MM.1S (cell line): ENCODE results near the gene KSR2.

Source experiments
- DNase-seq: peaks from one replicate; pipeline ENCODE4 v3.0.0-alpha.2; 2015
- H2AFZ ChIP-seq: fragments of 300-600 bp; sonication (generic); 2 replicates; pipeline ENCODE4 v1.6.0; 2016; ENCODE audit warnings: antibody characterized with exemption, low read length
- H3F3A ChIP-seq: fragments of 300-600 bp; sonication (generic); 2 replicates; pipeline ENCODE4 v1.6.1; 2016; ENCODE audit warnings: mild to moderate bottlenecking, antibody characterized with exemption, low read length, moderate library complexity, mixed read lengths; ENCODE audit not compliant: insufficient read depth
- H3K27ac ChIP-seq: fragments of 300-600 bp; sonication (generic); 2 replicates; pipeline ENCODE4 v1.5.1; 2016; ENCODE audit warnings: mild to moderate bottlenecking, low read length
- H3K27me3 ChIP-seq: fragments of 300-600 bp; sonication (generic); replicated peaks from 2 replicates; pipeline ENCODE4 v1.6.0; 2016; ENCODE audit warnings: low read length; ENCODE audit not compliant: insufficient read depth
- H3K36me3 ChIP-seq: fragments of 300-600 bp; sonication (generic); replicated peaks from 2 replicates; pipeline ENCODE4 v1.6.1; 2016; ENCODE audit warnings: mild to moderate bottlenecking, low read length, mixed read lengths; ENCODE audit not compliant: insufficient read depth
- H3K4me1 ChIP-seq: fragments of 300-600 bp; sonication (generic); 2 replicates; pipeline ENCODE4 v1.6.1; 2016; ENCODE audit warnings: low read length, mixed read lengths
- H3K4me2 ChIP-seq: fragments of 300-600 bp; sonication (generic); 2 replicates; pipeline ENCODE4 v1.6.0; 2016; ENCODE audit warnings: low read depth, low read length
- H3K4me3 ChIP-seq: fragments of 300-600 bp; sonication (generic); 2 replicates; pipeline ENCODE4 v1.5.1; 2016; ENCODE audit warnings: low read length, mixed read lengths
- H3K79me2 ChIP-seq: fragments of 300-600 bp; sonication (generic); 2 replicates; pipeline ENCODE4 v1.6.1; 2016; ENCODE audit warnings: mixed run types, low read length, mixed read lengths
- H3K9ac ChIP-seq: fragments of 300-600 bp; sonication (generic); 2 replicates; pipeline ENCODE4 v1.6.1; 2016; ENCODE audit warnings: low read length, mixed read lengths
- H3K9me2 ChIP-seq: fragments of 300-600 bp; sonication (generic); replicated peaks from 2 replicates; pipeline ENCODE4 v1.6.1; 2016; ENCODE audit warnings: mild to moderate bottlenecking, low read length, mixed read lengths; ENCODE audit not compliant: insufficient read depth
- H3K9me3 ChIP-seq: fragments of 300-600 bp; sonication (generic); replicated peaks from 2 replicates; pipeline ENCODE4 v1.6.1; 2016; ENCODE audit warnings: mild to moderate bottlenecking, low read length, mixed read lengths; ENCODE audit not compliant: insufficient read depth
- H4K20me1 ChIP-seq: fragments of 300-600 bp; sonication (generic); 2 replicates; pipeline ENCODE4 v1.6.1; 2016; ENCODE audit warnings: mild to moderate bottlenecking, low read length, moderate library complexity, mixed read lengths; ENCODE audit not compliant: insufficient read depth
- CTCF ChIP-seq: fragments of 300-600 bp; sonication (generic); IDR thresholded peaks from 2 replicates; pipeline ENCODE4 v1.5.1; 2016; ENCODE audit warnings: antibody characterized with exemption, low read length, mixed read lengths
- EZH2 ChIP-seq: fragments of 300-600 bp; sonication (generic); optimal IDR thresholded peaks from 2 replicates; pipeline ENCODE3; 2017; ENCODE audit warnings: low read depth, mild to moderate bottlenecking, antibody characterized with exemption, low read length, mixed read lengths
- EZH2phosphoT487 ChIP-seq: fragments of 300-600 bp; sonication (generic); IDR thresholded peaks from 2 replicates; pipeline ENCODE4 v1.6.1; 2018; ENCODE audit warnings: antibody characterized with exemption, low read length

KSR2 gene

GRCh38 chr12:117921929-117922777, 46.6 kb downstream of the KSR2 start:
- no peaks in the 10 kb centered on the region for H3K27me3 ChIP-seq
- no peak overlapping the region for H3K27ac ChIP-seq
- no peaks in the 10 kb centered on the region for H3K36me3 ChIP-seq
- DNase-seq: no peak
- no peaks in the 10 kb centered on the region for H3F3A ChIP-seq
- H3K9me2 ChIP-seq: no peaks in the 10 kb centered on the region
- H3K9ac ChIP-seq: no peak overlapping the region
- H3K4me3 ChIP-seq: no peak overlapping the region
- no peaks in the 10 kb centered on the region for H4K20me1 ChIP-seq
- H3K9me3 ChIP-seq: no peaks in the 10 kb centered on the region
- no peak for TF ChIP-seq CTCF
- no peak for TF ChIP-seq EZH2phosphoT487
- TF ChIP-seq EZH2: no peak
- H2AFZ ChIP-seq: no peak overlapping the region
- no peaks in the 10 kb centered on the region for H3K4me1 ChIP-seq
- no peak overlapping the region for H3K4me2 ChIP-seq
- H3K79me2 ChIP-seq: no peaks in the 10 kb centered on the region

GRCh38 chr12:117919479-117919878, 49.3 kb downstream of the KSR2 start:
- H2AFZ ChIP-seq: no peak overlapping the region
- no peak overlapping the region for H3K4me3 ChIP-seq
- no peaks in the 10 kb centered on the region for H3F3A ChIP-seq
- H4K20me1 ChIP-seq: no peaks in the 10 kb centered on the region
- H3K27me3 ChIP-seq: no peaks in the 10 kb centered on the region
- no peaks in the 10 kb centered on the region for H3K79me2 ChIP-seq
- H3K4me1 ChIP-seq: no peaks in the 10 kb centered on the region
- no peak overlapping the region for H3K9ac ChIP-seq
- H3K9me3 ChIP-seq: no peaks in the 10 kb centered on the region
- H3K36me3 ChIP-seq: no peaks in the 10 kb centered on the region
- DNase-seq: no peak
- no peak overlapping the region for H3K27ac ChIP-seq
- no peak overlapping the region for H3K4me2 ChIP-seq
- TF ChIP-seq EZH2phosphoT487 (no peak), EZH2 (no peak), CTCF (no peak)
- no peaks in the 10 kb centered on the region for H3K9me2 ChIP-seq

GRCh38 chr12:117914686-117915085, 54.1 kb downstream of the KSR2 start:
- no peak for DNase-seq
- Histone ChIP-seq H4K20me1 (no peaks in the 10 kb centered on the region), H3K36me3 (no peaks in the 10 kb centered on the region), H3K79me2 (no peaks in the 10 kb centered on the region), H3K9me3 (no peaks in the 10 kb centered on the region), H3K9me2 (no peaks in the 10 kb centered on the region), H3K4me1 (no peaks in the 10 kb centered on the region), H3K9ac (no peak overlapping the region), H3K27me3 (no peaks in the 10 kb centered on the region), H2AFZ (no peak overlapping the region), H3K27ac (no peak overlapping the region), H3F3A (no peaks in the 10 kb centered on the region), H3K4me2 (no peak overlapping the region), H3K4me3 (no peak overlapping the region)
- TF ChIP-seq EZH2phosphoT487 (no peak), EZH2 (no peak), CTCF (no peak)
